Smooth muscle cell of bladder (primary cell): ENCODE measurements around the gene RASL12. TPM values are rescaled to one million over a fixed set of nuclear protein-coding genes. Genes with fewer than 3 reads are reported as not detected.

Experiments used
- total RNA-seq: library from RNA; depleted of rRNA; stranded (reverse); fragments of >200 nt; gene quantifications from 2 replicates; pipeline ENCODE4 v1.2.3, GENCODE V29; 2014

RASL12 gene
- 3.1 and 6.5 TPM in 2 replicates for total RNA-seq

GRCh38 chr15:65067645-65068402 lies at the start of gene RASL12:
Gene RASL12 (minus strand): TSS chr15:65067991. CDS start chr15:65067835, 156 bp downstream.

GRCh38 chr15:65115086-65115485 lies 47.3 kb upstream of the RASL12 start, which contains the start of gene UBAP1L:
Gene UBAP1L (minus strand): TSS chr15:65115200. CDS start chr15:65106215, 8,985 bp downstream.

GRCh38 chr15:65076486-65077290 lies 8.9 kb upstream of the RASL12 start, which contains the start of gene KBTBD13:
Gene KBTBD13 (plus strand): TSS chr15:65076746. CDS start chr15:65076816, 70 bp downstream.

GRCh38 chr15:65044724-65045481 lies 22.9 kb downstream of the RASL12 start, which contains the start of gene SLC51B:
Gene SLC51B (plus strand): TSS chr15:65045387. CDS start chr15:65050005, 4,618 bp downstream.

GRCh38 chr15:65028921-65029735 lies 38.7 kb downstream of the RASL12 start, which contains the start of gene MTFMT:
Gene MTFMT (minus strand): TSS chr15:65029639. CDS start chr15:65029613, 26 bp downstream.

Other genes with a start within 250 kb of the RASL12 start
- 4.7 and 7.2 TPM in 2 replicates for gene PIF1, start 242.3 kb downstream of the RASL12 start, total RNA-seq
- gene PLEKHO2, start 226.1 kb downstream of the RASL12 start, total RNA-seq = 28.0 and 30.4 TPM in 2 replicates
- gene ANKDD1A, start 156.1 kb downstream of the RASL12 start, total RNA-seq = 3.3 and 6.2 TPM in 2 replicates
- gene SPG21, start 78.1 kb downstream of the RASL12 start, total RNA-seq = 50.3 and 87.7 TPM in 2 replicates
- gene MTFMT, start 38.4 kb downstream of the RASL12 start, total RNA-seq = 15.3 and 17.4 TPM in 2 replicates
- gene SLC51B, start 22.6 kb downstream of the RASL12 start, total RNA-seq = 0.55 and 2.0 TPM in 2 replicates
- gene KBTBD13, start 8.8 kb upstream of the RASL12 start, total RNA-seq = not detected in 2 replicates
- gene UBAP1L, start 47.2 kb upstream of the RASL12 start, total RNA-seq = 0.71 and 1.4 TPM in 2 replicates
- gene PDCD7, start 65.8 kb upstream of the RASL12 start, total RNA-seq = 12.5 and 15.0 TPM in 2 replicates
- 42.8 and 46.5 TPM in 2 replicates for gene CLPX, start 117.4 kb upstream of the RASL12 start, total RNA-seq
- 0.28 and 0.65 TPM in 2 replicates for gene CILP, start 143.5 kb upstream of the RASL12 start, total RNA-seq
- gene PARP16, start 218.9 kb upstream of the RASL12 start, total RNA-seq = 1.8 and 2.1 TPM in 2 replicates
- not detected in 2 replicates for gene RNU5A-1, start 228.1 kb upstream of the RASL12 start, total RNA-seq
- gene RNU5B-1, start 236.7 kb upstream of the RASL12 start, total RNA-seq = not detected in 2 replicates